ENCODE measurements around the gene CACNB4. TPM values are rescaled to one million over a fixed set of nuclear protein-coding genes. Genes with fewer than 3 reads are reported as not detected.

Gene CACNB4
- total RNA-seq, 1 donor from 2014 or later, result 17.3 TPM

GRCh38 chr2:151845481-151845880 lies 253.4 kb downstream of the CACNB4 start:
- no peak overlapping the region for H3K4me3 ChIP-seq
- no peak for DNase-seq
- no peaks in the 10 kb centered on the region for H3K27me3 ChIP-seq (ENCODE audit: low read depth)
- TF ChIP-seq CTCF (IDR thresholded peaks at IDR 0.05), result no peak
- H3K27ac ChIP-seq, result no peak overlapping the region
- no peaks in the 10 kb centered on the region for H3K36me3 ChIP-seq
- no peak for ATAC-seq
- intact Hi-C loops (cut with DNase I), result no loop called here
- no peaks in the 10 kb centered on the region for H3K9me3 ChIP-seq
- peaks cover 3% of the 10 kb centered on the region for H3K4me1 ChIP-seq

GRCh38 chr2:151844211-151844896 lies 254.5 kb downstream of the CACNB4 start:
- Histone ChIP-seq H3K27ac (no peak overlapping the region), H3K27me3 (ENCODE audit: low read depth) (no peaks in the 10 kb centered on the region), H3K9me3 (no peaks in the 10 kb centered on the region), H3K4me3 (no peak overlapping the region), H3K4me1 (peaks cover 8% of the 10 kb centered on the region), H3K36me3 (no peaks in the 10 kb centered on the region)
- TF ChIP-seq CTCF (IDR thresholded peaks at IDR 0.05), result no peak
- intact Hi-C loops (cut with DNase I), result no loop called here
- DNase-seq, result no peak
- ATAC-seq, result no peak

- no peak overlapping the region for H3K27ac ChIP-seq
- H3K4me1 ChIP-seq, result peaks cover 8% of the 10 kb centered on the region
- no peak overlapping the region for H3K4me3 ChIP-seq
- H3K27me3 ChIP-seq (ENCODE audit: low read depth), result no peaks in the 10 kb centered on the region
- no peaks in the 10 kb centered on the region for H3K36me3 ChIP-seq
- TF ChIP-seq CTCF (IDR thresholded peaks at IDR 0.05), result no peak
- DNase-seq (no peak), ATAC-seq (no peak)
- no peaks in the 10 kb centered on the region for H3K9me3 ChIP-seq
- intact Hi-C loops (cut with DNase I), result no loop called here
Observed at GRCh38 chr2:151843691-151844061, 255.2 kb downstream of the CACNB4 start.

GRCh38 chr2:151842830-151843690 lies 255.8 kb downstream of the CACNB4 start:
- H3K27me3 ChIP-seq (ENCODE audit: low read depth), result no peaks in the 10 kb centered on the region
- intact Hi-C loops (cut with DNase I), result no loop called here
- H3K9me3 ChIP-seq, result no peaks in the 10 kb centered on the region
- no peak overlapping the region for H3K4me3 ChIP-seq
- H3K36me3 ChIP-seq, result no peaks in the 10 kb centered on the region
- no peak for TF ChIP-seq CTCF (IDR thresholded peaks at IDR 0.05)
- no peak for DNase-seq
- H3K4me1 ChIP-seq, result peaks cover 8% of the 10 kb centered on the region
- H3K27ac ChIP-seq, result no peak overlapping the region
- ATAC-seq, result no peak

- TF ChIP-seq CTCF (IDR thresholded peaks at IDR 0.05), result no peak
- H3K27ac ChIP-seq, result no peak overlapping the region
- H3K27me3 ChIP-seq (ENCODE audit: low read depth), result no peaks in the 10 kb centered on the region
- DNase-seq, result no peak
- peak; percentile 17 to 21 for ATAC-seq
- H3K9me3 ChIP-seq, result no peaks in the 10 kb centered on the region
- H3K36me3 ChIP-seq, result no peaks in the 10 kb centered on the region
- H3K4me3 ChIP-seq, result no peak overlapping the region
- H3K4me1 ChIP-seq, result peaks cover 8% of the 10 kb centered on the region
- intact Hi-C loops (cut with DNase I), result no loop called here
Observed at GRCh38 chr2:151841047-151841424, 257.8 kb downstream of the CACNB4 start.
